ENCODE results near the gene NTF4. TPM values are rescaled to one million over a fixed set of nuclear protein-coding genes. Genes with fewer than 3 reads are reported as not detected.

NTF4 gene
- total RNA-seq, 1 donor from 2014 or later: 0.48 TPM

GRCh38 chr19:49014870-49015255 lies 49.8 kb downstream of the NTF4 start:
- DNase-seq: no peak
- intact Hi-C loops (cut with DNase I): no loop called here
- ATAC-seq (ENCODE audit: poor library complexity): no peak

DNA sequence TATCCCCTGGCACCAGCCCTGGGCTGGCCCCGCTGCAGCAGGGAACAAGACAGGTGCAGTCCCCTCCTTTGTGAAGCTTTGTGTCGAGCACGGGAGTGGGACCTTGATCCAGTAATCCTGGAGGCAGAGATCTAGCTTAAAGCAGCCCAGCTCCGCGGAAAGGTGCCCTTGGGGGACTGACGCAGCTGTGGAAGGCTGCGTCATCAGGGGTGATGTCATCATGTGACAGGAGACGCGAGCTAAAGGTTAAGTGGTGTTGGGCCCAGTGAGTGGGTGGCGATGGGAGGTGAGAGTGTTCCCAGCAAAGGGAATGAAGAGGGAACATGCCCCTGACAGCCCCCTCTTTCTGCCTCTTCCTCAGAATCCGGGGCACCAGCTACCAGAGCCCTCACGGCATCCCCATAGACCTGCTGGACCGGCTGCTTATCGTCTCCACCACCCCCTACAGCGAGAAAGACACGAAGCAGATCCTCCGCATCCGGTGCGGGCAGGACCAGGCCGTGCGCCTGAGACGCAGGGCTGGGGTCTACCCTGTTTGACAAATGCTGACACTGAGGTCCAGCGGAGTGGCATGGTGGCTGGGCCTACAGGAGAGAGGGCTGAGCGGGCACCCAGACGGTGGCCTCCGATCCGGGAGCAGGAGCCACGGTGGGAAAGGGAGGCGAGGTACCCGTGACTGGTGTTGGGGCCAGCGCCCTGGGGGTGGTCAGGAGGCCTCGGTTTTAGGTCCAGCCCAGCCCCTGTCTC lies 50.3 kb downstream of the NTF4 start:
- DNase-seq (no peak), ATAC-seq (ENCODE audit: poor library complexity) (no peak)
- intact Hi-C loops (cut with DNase I): no loop called here

DNA sequence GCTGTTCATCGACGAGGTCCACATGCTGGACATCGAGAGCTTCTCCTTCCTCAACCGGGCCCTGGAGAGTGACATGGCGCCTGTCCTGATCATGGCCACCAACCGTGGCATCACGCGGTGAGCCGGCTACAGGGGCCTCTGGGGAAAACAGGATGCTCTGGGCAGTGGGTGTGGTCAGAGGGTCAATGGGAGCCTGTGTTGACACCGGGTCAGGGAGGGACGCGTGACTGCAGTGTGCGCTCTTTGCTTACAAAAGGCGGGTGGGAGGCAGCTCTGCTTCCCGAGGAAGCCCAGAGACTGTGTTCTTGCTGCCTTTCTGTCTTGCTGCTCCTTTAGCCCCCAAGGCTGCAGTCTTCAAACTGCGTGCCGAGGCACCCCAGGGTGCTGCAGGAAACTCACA lies 53.4 kb downstream of the NTF4 start:
- intact Hi-C loops (cut with DNase I): no loop called here
- ATAC-seq (ENCODE audit: poor library complexity) (no peak), DNase-seq (no peak)

Other genes starting within 250 kb of the NTF4 start
- gene HSD17B14, start 228.3 kb downstream of the NTF4 start, total RNA-seq: 1.9 TPM
- gene PLEKHA4, start 196.2 kb downstream of the NTF4 start, total RNA-seq: 17.7 TPM
- gene PPP1R15A, start 192.4 kb downstream of the NTF4 start, total RNA-seq: 60.4 TPM
- gene TULP2, start 166.1 kb downstream of the NTF4 start, total RNA-seq: not detected
- gene NUCB1, start 164.5 kb downstream of the NTF4 start, total RNA-seq: 237 TPM
- gene DHDH, start 131.1 kb downstream of the NTF4 start, total RNA-seq: not detected
- gene BAX, start 109.9 kb downstream of the NTF4 start, total RNA-seq: 21.5 TPM
- gene FTL, start 99.5 kb downstream of the NTF4 start, total RNA-seq: 748 TPM
- 100 TPM for gene GYS1, start 71.5 kb downstream of the NTF4 start, total RNA-seq
- gene RUVBL2, start 70.9 kb downstream of the NTF4 start, total RNA-seq: 41.7 TPM
- gene LHB, start 47.7 kb downstream of the NTF4 start, total RNA-seq: not detected
- not detected for gene CGB3, start 40.5 kb downstream of the NTF4 start, total RNA-seq
- gene CGB2, start 32.9 kb downstream of the NTF4 start, total RNA-seq: not detected
- not detected for gene CGB1, start 27.9 kb downstream of the NTF4 start, total RNA-seq
- gene CGB5, start 21.0 kb downstream of the NTF4 start, total RNA-seq: not detected
- not detected for gene CGB8, start 15.7 kb downstream of the NTF4 start, total RNA-seq
- gene CGB7, start 7.1 kb downstream of the NTF4 start, total RNA-seq: not detected
- gene KCNA7, start 7.9 kb upstream of the NTF4 start, total RNA-seq: 0.86 TPM
- gene SNRNP70, start 20.6 kb upstream of the NTF4 start, total RNA-seq: 105 TPM
- gene LIN7B, start 49.6 kb upstream of the NTF4 start, total RNA-seq: 21.3 TPM
- 1.3 TPM for gene C19orf73, start 54.3 kb upstream of the NTF4 start, total RNA-seq
- gene PPFIA3, start 54.7 kb upstream of the NTF4 start, total RNA-seq: 5.0 TPM
- gene HRC, start 90.6 kb upstream of the NTF4 start, total RNA-seq: 878 TPM
- gene TRPM4, start 93.0 kb upstream of the NTF4 start, total RNA-seq: 24.8 TPM